T-helper 17 cell (primary cell): ENCODE results near the gene RSPH6A. TPM values are rescaled to one million over a fixed set of nuclear protein-coding genes. Genes with fewer than 3 reads are reported as not detected.
"Not testable (repeated sequence)": the region's sequence is repeated elsewhere in the genome, so short reads cannot be mapped to it uniquely, and the experiment has no call there.

Experiments used
- ATAC-seq: fragments of 150-1000 bp; cut with Tn5 transposase; 2 replicates; pipeline ENCODE4 v1.10.0; 2021; ENCODE audit warnings: mild to moderate bottlenecking, moderate library complexity
- DNase-seq, 3 donors: peaks; one replicate each; pipeline versions ENCODE4 v3.0.0 to v3.0.0-alpha.2; 2020 to 2021
- H3K9me3 ChIP-seq: one replicate; pipeline ENCODE4 v1.7.0; 2013; ENCODE audit warnings: low read length, mild to moderate bottlenecking; ENCODE audit not compliant: control insufficient read depth, poor library complexity, severe bottlenecking
- H3K27ac Mint-ChIP-seq: one replicate; pipeline ENCODE4 v1.8.0; 2022; ENCODE audit warnings: mild to moderate bottlenecking, moderate library complexity, mixed read lengths
- H3K27me3 Mint-ChIP-seq: one replicate; pipeline ENCODE4 v1.8.0; 2022; ENCODE audit warnings: mixed read lengths
- H3K36me3 Mint-ChIP-seq: one replicate; pipeline ENCODE4 v1.8.0; 2022; ENCODE audit warnings: low read depth, mixed read lengths
- H3K4me1 Mint-ChIP-seq: one replicate; pipeline ENCODE4 v1.8.0; 2022; ENCODE audit warnings: mild to moderate bottlenecking, mixed read lengths
- H3K4me3 Mint-ChIP-seq: one replicate; pipeline ENCODE4 v1.8.0; 2022; ENCODE audit warnings: mild to moderate bottlenecking, moderate library complexity, mixed read lengths
- total RNA-seq, 4 donors: library from RNA in 2 of 4; stranded (reverse) in 2 of 4; gene quantifications; one replicate each; pipeline ENCODE4 v1.2.3 and lab custom pipeline; 2022 to 2026

RSPH6A gene
- total RNA-seq, 2 donors from 2014 or later = 0.10 to 0.34 TPM

GRCh38 chr19:45754323-45754722, 60.8 kb downstream of the RSPH6A start:
- no peaks in the 10 kb centered on the region for H3K36me3 Mint-ChIP-seq
- H3K4me3 Mint-ChIP-seq = no peak overlapping the region
- DNase-seq (no peak), ATAC-seq (no peak)
- H3K4me1 Mint-ChIP-seq = peaks cover 3% of the 10 kb centered on the region
- H3K27me3 Mint-ChIP-seq = peaks cover 10% of the 10 kb centered on the region
- no peak overlapping the region for H3K27ac Mint-ChIP-seq
- no peaks in the 10 kb centered on the region for H3K9me3 ChIP-seq

GRCh38 chr19:45753548-45753947, 61.6 kb downstream of the RSPH6A start:
- H3K9me3 ChIP-seq = no peaks in the 10 kb centered on the region
- H3K27ac Mint-ChIP-seq = no peak overlapping the region
- no peak overlapping the region for H3K4me3 Mint-ChIP-seq
- peaks cover 3% of the 10 kb centered on the region for H3K4me1 Mint-ChIP-seq
- DNase-seq (no peak), ATAC-seq (no peak)
- peaks cover 6% of the 10 kb centered on the region for H3K27me3 Mint-ChIP-seq
- H3K36me3 Mint-ChIP-seq = no peaks in the 10 kb centered on the region

- H3K36me3 Mint-ChIP-seq = no peaks in the 10 kb centered on the region
- H3K4me1 Mint-ChIP-seq = peaks cover 3% of the 10 kb centered on the region
- H3K27ac Mint-ChIP-seq = no peak overlapping the region
- no peak overlapping the region for H3K4me3 Mint-ChIP-seq
- H3K9me3 ChIP-seq = no peaks in the 10 kb centered on the region
- no peak for ATAC-seq
- peaks cover 6% of the 10 kb centered on the region for H3K27me3 Mint-ChIP-seq
- no peak for DNase-seq
Measured at GRCh38 chr19:45752639-45753038, 62.5 kb downstream of the RSPH6A start.

DNA sequence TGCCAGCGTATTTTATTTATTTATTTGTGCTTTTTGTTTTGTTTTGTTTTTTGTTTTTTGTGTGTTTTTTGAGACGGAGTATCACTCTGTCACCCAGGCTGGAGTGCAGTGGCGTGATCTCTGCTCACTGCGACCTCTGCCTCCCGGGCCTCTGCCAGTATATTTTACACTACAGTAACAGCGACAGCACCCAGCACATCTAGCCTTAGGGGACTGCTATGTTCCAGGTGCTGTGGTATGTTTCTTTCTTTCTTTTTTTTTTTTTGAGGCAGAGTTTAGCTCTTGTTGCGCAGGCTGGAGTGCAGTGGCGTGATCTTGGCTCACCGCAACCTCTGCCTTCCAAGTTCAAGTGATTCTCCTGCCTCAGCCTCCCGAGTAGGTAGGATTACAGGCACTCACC, 63.6 kb downstream of the RSPH6A start:
- not testable (repeated sequence) for H3K27me3 Mint-ChIP-seq, H3K4me1 Mint-ChIP-seq, ATAC-seq, H3K9me3 ChIP-seq, DNase-seq, H3K4me3 Mint-ChIP-seq, H3K27ac Mint-ChIP-seq, H3K36me3 Mint-ChIP-seq

DNA sequence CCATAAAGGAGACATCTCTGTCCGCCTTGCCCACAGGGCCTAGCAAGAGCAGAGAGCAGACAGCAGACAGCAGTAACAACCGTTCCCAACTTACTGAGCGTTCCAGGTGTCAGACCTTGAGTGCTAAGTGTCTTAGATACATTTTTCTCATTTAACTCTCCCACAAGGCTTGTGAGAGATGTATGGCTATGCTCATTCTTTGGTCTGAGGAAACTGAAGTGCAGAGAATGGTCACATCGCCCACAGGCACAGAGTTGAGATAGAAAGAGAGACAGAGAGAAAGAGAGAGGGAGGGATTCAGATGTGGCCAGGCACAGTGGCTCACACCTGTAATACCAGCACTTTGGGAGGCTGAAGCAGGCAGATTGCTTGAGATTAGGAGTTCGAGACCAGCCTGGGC, 67.6 kb downstream of the RSPH6A start:
- H3K36me3 Mint-ChIP-seq = no peaks in the 10 kb centered on the region
- H3K9me3 ChIP-seq = no peaks in the 10 kb centered on the region
- DNase-seq = no peak
- H3K27me3 Mint-ChIP-seq = peaks cover 24% of the 10 kb centered on the region
- no peak overlapping the region for H3K27ac Mint-ChIP-seq
- ATAC-seq = no peak
- no peak overlapping the region for H3K4me3 Mint-ChIP-seq
- peaks cover 2% of the 10 kb centered on the region for H3K4me1 Mint-ChIP-seq

DNA sequence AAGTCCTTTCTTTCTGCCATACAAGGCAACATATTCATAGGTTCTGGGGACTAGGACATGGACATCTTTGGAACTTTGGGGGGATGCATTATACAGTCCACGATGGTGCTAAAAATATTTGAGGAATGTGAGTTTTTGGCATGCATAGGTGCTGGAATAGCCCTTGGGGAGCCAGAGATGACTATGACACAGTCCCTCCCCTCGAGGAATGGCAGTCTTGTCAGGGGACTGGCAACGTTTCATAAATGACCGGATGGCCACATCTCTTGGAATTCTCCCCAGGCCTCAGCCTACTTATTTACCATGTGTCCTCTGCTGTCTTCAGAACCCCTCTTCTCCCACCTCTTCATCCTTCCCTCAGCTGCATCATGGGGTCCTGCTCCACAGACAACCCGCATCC, 68.2 kb downstream of the RSPH6A start:
- DNase-seq = no peak
- Mint-ChIP-seq H3K4me1 (peaks cover 2% of the 10 kb centered on the region), H3K27ac (no peak overlapping the region), H3K36me3 (no peaks in the 10 kb centered on the region), H3K27me3 (peaks cover 28% of the 10 kb centered on the region), H3K4me3 (no peak overlapping the region)
- no peak for ATAC-seq
- H3K9me3 ChIP-seq = no peaks in the 10 kb centered on the region

Other genes starting within 250 kb of the RSPH6A start
- gene OPA3, start 230.5 kb downstream of the RSPH6A start, total RNA-seq = 1 to 10 TPM; 8.3 to 9.4 TPM
- not detected for gene GPR4, start 213.1 kb downstream of the RSPH6A start, total RNA-seq
- 10 to 100 TPM; 58.1 to 61.2 TPM for gene EML2, start 175.9 kb downstream of the RSPH6A start, total RNA-seq
- gene GIPR, start 147.1 kb downstream of the RSPH6A start, total RNA-seq = 1 to 10 TPM; 2.3 to 4.6 TPM
- 100 to 1,000 TPM; 333 to 339 TPM for gene SNRPD2, start 123.4 kb downstream of the RSPH6A start, total RNA-seq
- 10 to 100 TPM in 1 of 2 donors, 1 to 10 TPM in 1; 7.1 to 13.2 TPM for gene QPCTL, start 122.6 kb downstream of the RSPH6A start, total RNA-seq
- 10 to 100 TPM; 19.4 to 23.2 TPM for gene FBXO46, start 84.4 kb downstream of the RSPH6A start, total RNA-seq
- gene MEIOSIN, start 81.9 kb downstream of the RSPH6A start, total RNA-seq = not detected
- gene SIX5, start 46.1 kb downstream of the RSPH6A start, total RNA-seq = under 1 TPM; 0.42 to 0.44 TPM
- 10 to 100 TPM; 18.7 to 35.8 TPM for gene DMPK, start 32.8 kb downstream of the RSPH6A start, total RNA-seq
- 10 to 100 TPM; 28.3 to 49.1 TPM for gene DMWD, start 22.5 kb downstream of the RSPH6A start, total RNA-seq
- 10 to 100 TPM; 75.5 to 81.6 TPM for gene SYMPK, start 47.8 kb upstream of the RSPH6A start, total RNA-seq
- gene FOXA3, start 49.0 kb upstream of the RSPH6A start, total RNA-seq = not detected
- 10 to 100 TPM; 16.0 to 18.7 TPM for gene IRF2BP1, start 70.8 kb upstream of the RSPH6A start, total RNA-seq
- gene MYPOP, start 87.3 kb upstream of the RSPH6A start, total RNA-seq = 1 to 10 TPM; 7.1 to 7.5 TPM
- not detected for gene NANOS2, start 99.5 kb upstream of the RSPH6A start, total RNA-seq
- not detected for gene NOVA2, start 158.6 kb upstream of the RSPH6A start, total RNA-seq
- gene CCDC61, start 180.2 kb upstream of the RSPH6A start, total RNA-seq = 10 to 100 TPM; 13.5 to 15.6 TPM
- gene PGLYRP1, start 207.7 kb upstream of the RSPH6A start, total RNA-seq = not detected
- gene IGFL4, start 225.7 kb upstream of the RSPH6A start, total RNA-seq = not detected